Measurements from ENCODE around the gene LDLR.
"Not testable (repeated sequence)": the region's sequence is repeated elsewhere in the genome, so short reads cannot be mapped to it uniquely, and the experiment has no call there.

LDLR gene

DNA sequence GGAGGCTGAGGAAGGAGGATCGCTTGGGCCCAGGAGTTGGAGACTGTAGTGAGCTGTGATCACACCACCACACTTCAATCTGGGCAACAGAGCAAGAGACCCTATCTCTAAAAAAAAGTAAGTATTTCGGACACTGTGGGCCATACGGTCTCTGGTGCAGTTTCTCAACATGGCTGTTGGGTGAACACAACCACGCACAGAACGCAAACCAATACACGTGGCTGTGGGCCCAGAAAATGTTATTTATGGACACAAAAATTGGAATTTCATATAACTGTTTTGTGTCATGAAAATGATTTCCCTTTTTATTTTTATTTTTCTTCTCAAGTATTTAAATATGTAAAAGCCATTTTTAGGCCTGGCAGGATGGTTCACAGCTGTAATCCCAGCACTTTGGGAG is 19.5 kb downstream of the LDLR start:
- DNase-seq: no peak

DNA sequence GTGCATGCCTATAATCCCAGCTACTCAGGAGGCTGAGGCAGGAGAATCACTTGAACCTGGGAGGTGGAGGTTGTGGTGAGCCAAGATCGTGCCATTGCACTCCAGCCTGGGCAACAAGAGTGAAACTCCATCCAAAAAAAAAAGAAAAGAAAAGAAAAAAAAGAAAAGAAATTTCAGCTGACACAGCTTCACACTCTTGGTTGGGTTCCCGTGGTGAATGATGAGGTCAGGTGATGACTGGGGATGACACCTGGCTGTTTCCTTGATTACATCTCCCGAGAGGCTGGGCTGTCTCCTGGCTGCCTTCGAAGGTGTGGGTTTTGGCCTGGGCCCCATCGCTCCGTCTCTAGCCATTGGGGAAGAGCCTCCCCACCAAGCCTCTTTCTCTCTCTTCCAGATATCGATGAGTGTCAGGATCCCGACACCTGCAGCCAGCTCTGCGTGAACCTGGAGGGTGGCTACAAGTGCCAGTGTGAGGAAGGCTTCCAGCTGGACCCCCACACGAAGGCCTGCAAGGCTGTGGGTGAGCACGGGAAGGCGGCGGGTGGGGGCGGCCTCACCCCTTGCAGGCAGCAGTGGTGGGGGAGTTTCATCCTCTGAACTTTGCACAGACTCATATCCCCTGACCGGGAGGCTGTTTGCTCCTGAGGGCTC is 22.0 kb downstream of the LDLR start:
- DNase-seq: no peak

- DNase-seq: no peak
These were observed 22.5 kb downstream of the LDLR start for GRCh38 chr19:11111771-11112144.

- DNase-seq: no peak
These were observed 24.0 kb downstream of the LDLR start for GRCh38 chr19:11113140-11113708.

GRCh38 chr19:11115042-11115441 is 25.8 kb downstream of the LDLR start:
- DNase-seq: no peak

DNA sequence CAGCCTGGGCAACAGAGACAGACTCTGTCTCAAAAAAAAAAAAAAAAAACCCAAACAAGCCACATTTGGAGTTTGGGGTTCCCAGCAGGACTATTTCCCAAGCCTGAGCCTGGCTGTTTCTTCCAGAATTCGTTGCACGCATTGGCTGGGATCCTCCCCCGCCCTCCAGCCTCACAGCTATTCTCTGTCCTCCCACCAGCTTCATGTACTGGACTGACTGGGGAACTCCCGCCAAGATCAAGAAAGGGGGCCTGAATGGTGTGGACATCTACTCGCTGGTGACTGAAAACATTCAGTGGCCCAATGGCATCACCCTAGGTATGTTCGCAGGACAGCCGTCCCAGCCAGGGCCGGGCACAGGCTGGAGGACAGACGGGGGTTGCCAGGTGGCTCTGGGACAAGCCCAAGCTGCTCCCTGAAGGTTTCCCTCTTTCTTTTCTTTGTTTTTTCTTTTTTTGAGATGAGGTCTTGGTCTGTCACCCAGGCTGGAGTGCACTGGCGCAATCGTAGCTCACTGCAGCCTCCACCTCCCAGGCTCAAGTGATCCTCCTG is 26.7 kb downstream of the LDLR start:
- no peak for DNase-seq

DNA sequence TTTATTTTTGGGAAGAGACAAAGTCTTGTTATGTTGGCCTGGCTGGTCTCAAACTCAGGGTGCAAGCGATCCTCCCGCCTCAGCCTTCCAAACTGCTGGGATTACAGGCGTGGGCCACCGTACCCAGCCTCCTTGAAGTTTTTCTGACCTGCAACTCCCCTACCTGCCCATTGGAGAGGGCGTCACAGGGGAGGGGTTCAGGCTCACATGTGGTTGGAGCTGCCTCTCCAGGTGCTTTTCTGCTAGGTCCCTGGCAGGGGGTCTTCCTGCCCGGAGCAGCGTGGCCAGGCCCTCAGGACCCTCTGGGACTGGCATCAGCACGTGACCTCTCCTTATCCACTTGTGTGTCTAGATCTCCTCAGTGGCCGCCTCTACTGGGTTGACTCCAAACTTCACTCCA is 27.2 kb downstream of the LDLR start:
- DNase-seq: no peak

- not testable (repeated sequence) for DNase-seq
These were observed 32.7 kb downstream of the LDLR start for GRCh38 chr19:11121963-11122362.

GRCh38 chr19:11123114-11123513 is 33.9 kb downstream of the LDLR start:
- DNase-seq: no peak

DNA sequence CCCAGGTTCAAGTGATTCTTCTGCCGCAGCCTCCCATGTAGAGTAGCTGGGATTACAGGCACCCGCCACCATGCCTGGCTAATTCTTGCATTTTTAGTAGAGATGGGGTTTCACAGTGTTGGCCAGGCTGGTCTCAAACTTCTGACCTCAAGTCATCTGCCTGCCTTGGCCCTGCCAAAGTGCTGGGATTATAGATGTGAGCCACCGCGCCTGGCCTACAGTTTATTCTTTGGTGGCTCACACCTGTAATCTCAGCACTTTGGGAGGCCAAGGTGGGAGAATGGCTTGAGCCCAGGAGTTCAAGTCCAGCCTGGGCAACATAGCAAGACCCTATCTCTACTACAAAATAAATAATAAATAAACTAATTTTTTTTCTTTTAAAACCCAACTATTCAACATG is 34.9 kb downstream of the LDLR start:
- DNase-seq: not testable (repeated sequence)

DNA sequence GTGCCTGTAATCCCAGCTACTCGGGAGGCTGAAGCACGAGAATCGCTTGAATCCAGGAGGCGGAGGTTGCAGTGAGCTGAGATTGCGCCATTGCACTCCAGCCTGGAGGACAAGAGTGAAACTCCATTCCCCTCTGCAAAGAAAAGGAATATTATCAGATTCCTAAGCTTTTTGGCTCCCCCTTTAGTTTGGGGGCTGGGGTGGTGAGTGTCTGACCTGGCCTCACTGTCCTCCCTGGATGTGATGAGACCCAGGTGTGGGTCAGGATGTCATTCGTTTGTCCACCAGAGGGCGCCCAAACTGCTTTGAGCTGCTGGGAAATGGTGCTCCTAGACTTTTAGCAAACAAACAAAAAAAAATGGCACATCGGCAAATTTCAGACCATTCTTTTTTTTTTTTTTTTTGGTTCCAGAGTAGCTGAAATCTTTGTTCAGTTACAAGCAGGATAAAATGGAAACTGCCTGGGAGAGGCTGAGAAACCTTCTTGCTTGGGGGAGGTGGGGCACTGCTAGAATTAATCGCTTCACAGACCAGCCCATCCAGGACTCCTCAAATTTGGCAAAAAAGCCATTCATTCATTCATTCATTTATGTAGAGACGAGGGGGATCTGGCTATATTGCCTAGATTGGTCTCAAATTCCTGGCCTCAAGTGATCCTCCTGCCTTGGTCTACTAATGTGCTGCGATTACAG is 36.9 kb downstream of the LDLR start:
- peak; percentile 92 for DNase-seq

DNA sequence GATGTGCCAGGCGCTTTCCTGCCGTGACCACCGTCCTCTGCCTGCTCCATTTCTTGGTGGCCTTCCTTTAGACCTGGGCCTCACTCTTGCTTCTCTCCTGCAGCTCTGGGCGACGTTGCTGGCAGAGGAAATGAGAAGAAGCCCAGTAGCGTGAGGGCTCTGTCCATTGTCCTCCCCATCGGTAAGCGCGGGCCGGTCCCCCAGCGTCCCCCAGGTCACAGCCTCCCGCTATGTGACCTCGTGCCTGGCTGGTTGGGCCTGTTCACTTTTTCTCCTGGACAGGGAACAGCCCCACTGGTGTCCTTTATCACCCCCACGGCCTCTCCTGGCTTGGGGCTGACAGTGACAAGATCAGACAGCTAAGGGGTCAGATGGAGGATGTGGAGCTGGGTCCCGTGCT is 38.6 kb downstream of the LDLR start:
- DNase-seq: no peak

DNA sequence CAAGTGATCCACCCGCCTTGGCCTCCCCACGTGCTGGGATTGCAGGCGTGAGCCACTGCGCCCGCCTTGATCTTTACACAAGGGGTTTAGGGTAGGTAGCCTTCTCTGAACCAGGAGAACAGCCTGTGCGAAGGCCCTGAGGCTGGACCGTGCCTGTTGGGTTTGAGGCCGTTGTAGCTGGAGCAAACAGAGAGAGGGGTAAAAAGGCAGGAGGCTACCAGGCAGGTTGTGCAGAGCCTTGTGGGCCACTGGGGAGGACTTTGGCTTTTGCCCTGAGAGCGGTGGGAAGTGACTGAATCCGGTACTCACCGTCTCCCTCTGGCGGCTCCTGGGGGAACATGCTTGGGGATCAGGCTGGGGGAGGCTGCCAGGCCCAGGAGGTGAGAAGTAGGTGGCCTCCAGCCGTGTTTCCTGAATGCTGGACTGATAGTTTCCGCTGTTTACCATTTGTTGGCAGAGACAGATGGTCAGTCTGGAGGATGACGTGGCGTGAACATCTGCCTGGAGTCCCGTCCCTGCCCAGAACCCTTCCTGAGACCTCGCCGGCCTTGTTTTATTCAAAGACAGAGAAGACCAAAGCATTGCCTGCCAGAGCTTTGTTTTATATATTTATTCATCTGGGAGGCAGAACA is 41.7 kb downstream of the LDLR start:
- DNase-seq: peak; percentile 89

- no peak for DNase-seq
These were observed 42.2 kb downstream of the LDLR start for GRCh38 chr19:11131471-11131870.

DNA sequence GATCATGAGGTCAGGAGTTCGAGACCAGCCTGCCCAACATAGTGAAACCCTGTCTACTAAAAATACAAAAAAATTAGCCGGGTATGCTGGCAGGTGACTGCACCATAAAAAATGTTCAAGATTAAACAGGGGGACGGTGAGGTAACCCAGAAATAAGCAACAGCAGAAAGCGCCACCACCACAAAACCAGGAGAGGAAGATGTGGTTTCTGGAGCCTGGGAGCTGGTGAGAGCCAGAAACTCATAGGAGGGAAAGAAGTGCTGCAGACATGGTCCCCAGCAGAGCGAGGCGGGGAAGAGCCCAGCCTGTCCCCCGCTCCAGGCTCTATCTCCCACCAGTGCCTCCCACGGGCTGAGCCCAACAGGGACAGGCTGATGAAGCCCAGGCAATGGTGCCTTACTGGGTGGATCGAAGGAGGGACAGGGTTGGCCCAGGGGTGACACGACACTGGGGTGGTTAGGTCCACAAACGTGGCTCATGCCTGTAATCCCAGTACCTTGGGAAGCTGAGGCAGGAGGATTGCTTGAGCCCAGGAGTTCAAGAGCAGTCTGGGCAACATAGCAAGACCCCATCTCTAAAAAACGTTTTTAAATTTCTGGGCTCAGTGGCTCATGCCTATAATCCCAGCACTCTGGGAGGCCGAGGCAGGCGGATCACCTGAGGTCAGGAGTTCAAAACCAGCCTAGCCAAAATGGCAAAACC is 47.3 kb downstream of the LDLR start:
- no peak for DNase-seq

- DNase-seq: peak; percentile 82
These were observed 48.5 kb downstream of the LDLR start for GRCh38 chr19:11137542-11138384.

DNA sequence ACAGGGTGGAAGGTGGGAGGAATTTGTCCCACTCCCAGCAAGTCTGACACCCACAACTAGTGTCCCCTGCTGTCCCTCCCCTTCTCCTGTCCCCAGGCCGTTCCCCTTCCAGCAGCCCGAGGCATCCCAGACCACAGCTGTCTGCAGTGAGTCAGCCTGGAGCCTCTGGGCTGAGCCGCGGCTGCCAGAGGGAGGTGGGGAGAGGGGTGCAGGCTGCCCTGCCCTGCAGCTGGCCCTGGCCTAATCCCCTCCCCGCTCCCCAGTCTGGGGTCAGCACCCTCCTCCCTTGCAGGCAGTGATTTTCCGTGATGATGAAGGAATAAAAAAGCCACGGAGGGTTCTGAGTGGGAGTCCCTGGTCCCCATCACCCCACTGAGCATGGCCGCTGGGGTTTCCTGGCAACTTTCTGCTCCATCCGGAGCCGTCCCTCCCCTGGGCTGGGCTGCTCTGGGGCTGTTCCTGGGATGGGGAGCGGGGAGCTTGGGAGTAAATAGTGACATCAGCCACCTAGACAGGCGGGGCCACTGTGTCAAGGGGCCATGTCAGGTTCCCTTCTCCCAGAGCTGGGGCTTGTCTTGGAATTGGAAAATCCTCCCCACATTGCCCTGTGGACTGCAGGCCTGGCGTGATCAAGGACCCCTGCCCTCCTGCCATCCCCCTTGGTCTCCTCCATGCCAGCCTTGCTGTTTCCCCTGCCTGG is 49.5 kb downstream of the LDLR start:
- DNase-seq: no peak

GRCh38 chr19:11140023-11140538 is 50.8 kb downstream of the LDLR start:
- not testable (repeated sequence) for DNase-seq

DNA sequence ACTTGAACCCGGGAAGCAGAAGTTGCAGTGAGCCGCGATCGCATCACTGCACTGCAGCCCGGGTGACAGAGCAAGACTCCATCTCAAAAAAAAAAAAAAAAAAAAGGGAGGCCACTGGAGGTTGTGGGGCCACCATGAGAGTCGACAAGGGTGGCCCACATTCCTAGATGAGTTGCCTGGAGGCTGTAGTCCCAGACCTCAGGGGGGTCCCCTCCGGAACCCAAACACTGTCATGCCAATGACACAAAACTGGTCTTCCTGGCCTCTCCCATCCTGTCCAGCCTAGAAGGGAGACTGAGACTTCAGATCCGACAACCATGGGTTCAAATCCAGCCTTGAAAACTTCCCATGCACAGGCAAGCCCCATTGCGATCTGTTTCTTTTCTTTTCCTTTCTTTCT is 51.6 kb downstream of the LDLR start:
- no peak for DNase-seq

DNA sequence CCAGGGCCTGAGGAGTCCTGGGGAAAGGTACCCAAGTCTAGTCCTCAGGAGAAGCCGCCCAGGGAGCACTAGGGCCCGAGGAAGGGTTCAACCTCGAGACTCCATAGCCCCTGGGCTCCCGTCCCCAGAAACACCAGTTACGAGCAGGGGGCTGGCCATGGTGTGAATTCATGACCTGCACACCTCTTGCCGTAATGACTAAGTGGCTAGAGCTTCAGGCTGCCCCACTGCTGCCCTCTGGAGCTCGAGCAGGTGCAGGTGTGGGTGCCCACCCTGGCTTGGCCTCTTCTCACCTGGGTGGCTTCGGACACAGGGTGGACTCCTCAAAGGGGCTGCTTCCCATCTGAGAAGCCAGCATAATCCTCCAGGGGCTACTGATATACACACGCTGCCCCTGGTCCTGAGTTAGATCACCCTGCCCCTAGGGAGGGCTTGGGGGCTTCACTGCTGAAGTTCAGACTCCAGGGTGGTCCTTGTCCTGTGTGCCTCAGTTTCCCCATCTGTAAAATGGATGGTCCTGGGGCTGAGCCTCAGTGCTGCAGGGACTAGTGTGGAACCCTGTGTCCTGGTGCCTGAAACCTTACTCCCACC is 52.8 kb downstream of the LDLR start:
- DNase-seq: no peak

Measured in activated effector memory CD4-positive, alpha-beta T cell treated with anti-CD3 and anti-CD28 coated beads, Interleukin-2, amount 50 U/mL, for 16 hours (primary cell).